GM12801 (cell line): ENCODE results near the gene B3GNT9.

Source experiments
- TF ChIP-seq, protein P1 (sequence below): IDR thresholded peaks from one replicate; pipeline ENCODE4 v1.5.1; 2011; ENCODE audit warnings: control low read depth; ENCODE audit not compliant: insufficient read length; ENCODE audit errors: extremely low read depth

B3GNT9 gene

DNA sequence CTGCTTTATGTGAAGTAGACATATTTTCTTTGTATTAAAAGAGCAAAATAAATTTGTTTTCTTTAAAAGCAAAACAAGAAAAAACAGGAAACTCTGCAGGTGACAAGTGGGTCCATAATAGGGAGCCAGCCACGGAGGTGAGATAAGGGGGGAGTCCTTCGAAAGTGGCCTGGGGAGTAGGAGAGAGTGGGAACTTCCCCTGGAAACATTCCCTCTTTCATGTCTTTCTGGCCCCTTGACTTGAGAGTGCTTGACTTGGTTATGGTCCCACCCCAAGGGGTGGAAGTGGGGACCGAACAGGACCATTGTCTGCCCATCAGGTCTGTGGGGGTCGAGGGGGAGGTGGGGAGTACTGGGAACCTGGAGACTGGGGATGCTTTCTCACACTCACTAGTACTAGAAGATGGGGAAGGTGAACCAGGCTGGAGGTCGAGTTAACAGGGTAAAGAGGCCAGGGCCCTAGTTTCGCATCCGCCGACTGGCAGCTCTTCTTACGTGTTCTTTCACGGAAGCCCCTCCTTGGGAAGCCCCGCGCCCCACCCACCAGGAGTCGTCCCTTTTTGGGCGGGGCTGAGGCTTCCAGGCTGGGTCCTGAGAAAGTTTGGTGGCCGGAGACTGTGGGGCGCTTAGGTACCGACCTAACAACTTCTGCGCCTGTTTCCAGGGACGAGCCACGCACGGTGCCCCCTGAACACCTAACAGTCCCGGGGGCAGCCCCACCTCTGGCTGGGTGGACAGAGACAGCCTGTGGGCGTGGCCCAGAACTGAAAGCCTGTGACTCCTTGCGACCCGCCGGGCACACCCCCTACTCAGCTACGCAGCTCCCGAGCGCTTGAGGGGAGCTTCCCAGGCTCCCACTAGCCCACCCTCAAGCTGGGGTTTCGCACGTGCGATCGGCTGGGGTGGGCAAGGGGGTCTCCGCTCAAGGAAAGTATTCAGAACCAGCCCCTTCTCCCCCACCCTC, 8.1 kb upstream of the B3GNT9 start:
- TF ChIP-seq, protein P1, sequence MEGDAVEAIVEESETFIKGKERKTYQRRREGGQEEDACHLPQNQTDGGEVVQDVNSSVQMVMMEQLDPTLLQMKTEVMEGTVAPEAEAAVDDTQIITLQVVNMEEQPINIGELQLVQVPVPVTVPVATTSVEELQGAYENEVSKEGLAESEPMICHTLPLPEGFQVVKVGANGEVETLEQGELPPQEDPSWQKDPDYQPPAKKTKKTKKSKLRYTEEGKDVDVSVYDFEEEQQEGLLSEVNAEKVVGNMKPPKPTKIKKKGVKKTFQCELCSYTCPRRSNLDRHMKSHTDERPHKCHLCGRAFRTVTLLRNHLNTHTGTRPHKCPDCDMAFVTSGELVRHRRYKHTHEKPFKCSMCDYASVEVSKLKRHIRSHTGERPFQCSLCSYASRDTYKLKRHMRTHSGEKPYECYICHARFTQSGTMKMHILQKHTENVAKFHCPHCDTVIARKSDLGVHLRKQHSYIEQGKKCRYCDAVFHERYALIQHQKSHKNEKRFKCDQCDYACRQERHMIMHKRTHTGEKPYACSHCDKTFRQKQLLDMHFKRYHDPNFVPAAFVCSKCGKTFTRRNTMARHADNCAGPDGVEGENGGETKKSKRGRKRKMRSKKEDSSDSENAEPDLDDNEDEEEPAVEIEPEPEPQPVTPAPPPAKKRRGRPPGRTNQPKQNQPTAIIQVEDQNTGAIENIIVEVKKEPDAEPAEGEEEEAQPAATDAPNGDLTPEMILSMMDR: no peak

DNA sequence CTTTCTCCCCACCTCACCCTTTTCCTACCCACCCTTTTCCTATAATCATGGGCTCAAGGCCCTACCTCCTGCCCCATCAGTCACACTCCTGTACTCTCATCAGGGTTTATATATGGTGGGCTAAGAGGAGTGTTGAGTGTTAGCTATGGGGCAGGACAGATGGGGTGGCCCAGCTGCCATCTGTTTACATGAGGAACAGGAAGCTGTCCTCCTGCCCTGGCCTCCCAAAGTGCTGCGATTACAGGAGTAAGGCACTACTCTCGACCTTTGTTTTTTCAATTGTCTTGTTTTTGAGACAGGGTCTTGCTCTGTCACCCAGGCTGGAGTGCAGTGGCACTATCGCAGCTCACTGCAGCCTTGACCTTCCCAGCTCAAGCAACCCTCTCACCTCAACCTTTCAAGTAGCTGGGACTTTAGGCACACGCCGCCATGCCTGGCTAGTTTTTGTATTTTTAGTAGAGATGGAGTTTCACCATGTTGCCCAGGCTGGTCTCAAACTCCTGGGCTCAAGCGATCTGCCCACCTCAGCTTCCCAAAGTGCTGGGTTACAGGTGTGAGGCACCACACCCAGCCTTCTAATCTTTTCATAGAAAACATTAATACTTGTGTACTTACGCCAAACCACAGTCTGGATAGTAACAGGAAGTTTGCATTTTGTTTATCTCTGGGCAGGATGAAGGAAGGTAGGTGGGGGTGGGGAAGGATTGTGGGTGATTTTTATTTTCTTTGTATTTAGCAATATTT, 7.3 kb upstream of the B3GNT9 start:
- TF ChIP-seq, protein P1: no peak

DNA sequence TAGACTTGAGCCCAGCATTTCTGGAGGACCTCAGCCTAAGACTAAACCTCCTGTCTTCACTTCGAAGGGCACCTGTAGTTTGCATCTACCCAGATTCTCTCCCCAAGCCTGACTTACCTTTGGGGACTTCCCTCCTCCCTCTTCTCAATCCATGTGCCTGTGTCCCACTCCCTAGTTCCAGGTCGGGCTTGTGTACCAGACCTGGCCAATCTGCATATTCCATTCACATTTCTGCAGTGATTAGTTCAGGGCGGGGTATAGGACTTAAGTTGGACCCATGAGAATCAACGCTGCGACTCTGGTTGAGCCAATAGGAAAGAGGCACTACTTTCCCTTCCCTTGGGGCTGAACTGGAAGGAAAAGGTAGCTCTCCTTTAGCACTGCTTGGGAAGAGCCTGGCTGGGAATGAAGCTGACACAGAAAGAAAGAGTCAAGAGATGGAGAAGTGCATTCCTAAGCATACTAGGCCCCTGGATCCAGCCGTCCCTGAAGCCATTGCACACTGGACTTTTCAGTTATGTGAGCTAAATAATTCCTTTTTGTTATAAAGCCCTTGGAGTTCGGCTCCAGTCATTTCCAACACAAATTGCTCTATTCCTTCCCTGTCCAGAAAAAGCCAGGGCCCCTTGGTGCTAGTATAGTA, 6.4 kb upstream of the B3GNT9 start:
- TF ChIP-seq, protein P1: no peak

DNA sequence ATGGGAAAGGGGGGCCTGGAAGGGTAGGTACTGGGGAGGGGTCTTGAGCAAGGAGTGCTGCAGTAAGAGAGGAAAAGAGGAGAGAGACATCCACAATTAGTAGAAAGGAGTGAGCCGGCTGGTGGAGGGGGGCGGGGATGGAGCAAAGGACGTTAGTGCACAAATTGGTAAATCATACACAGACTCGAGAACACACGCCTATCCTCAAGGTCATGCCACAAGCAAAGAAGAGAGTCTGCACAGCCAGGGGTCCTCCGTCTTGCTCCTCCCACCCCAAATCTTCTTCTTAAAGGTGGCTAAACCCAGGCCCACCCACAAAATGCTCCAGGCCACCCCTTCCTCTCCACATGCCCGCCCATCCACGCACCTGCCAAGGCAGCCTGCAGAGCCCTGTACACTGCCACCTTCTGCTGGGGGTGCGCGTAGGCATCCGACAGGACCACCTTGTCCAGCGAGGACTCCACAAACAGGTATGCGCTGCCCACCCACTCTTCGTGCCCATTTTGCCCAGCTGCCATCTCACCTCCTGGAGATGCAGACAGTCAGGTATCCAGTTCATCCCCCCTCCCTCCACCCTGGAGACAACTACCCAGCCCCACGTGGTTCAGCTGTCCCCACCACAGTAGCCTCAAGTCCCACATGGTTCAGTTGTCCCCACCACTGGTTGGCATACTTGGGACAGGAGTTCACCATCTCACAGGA, 5.5 kb upstream of the B3GNT9 start:
- TF ChIP-seq, protein P1: no peak

DNA sequence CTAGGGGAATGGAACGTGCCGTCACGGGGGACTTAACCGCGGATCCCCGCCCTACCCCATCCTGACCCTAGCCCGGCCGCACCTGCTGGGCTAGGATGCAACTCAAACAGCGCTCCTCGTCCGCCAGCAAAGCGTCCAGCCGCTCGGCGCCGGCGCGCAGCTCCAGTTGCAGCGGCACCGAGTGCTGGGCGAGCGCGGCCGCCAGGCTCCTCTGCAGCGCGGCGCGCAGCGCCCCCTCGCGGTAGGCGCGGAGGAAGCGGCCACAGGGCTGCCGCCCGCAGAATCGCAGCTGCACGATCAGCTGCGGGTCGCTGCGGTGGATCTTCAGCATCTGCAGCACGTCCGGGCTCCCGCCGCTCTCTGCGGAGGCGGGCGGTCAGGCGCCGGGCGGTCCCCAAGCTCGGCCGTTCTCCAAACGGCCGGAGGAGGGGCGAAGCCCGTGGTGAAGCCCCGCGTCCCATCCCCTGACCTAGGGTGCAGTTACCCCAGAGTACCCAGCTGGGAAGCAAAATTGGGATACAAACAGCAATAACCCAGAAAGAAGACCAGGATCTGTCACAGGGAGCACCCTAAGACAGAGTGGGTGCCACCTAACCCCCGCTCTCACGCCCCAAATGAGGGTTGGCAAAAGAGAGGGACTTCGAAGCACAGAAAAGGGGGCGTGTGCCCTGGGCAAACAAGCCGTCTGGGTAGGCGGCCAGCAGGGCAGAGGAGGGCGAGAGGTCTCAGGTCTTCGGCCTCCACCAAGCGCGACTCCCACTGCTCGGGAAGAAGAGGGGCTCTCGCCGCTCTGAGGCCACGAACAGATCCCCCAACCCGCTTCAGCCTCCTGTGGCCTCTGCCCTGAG, 4.7 kb upstream of the B3GNT9 start:
- TF ChIP-seq, protein P1: no peak

DNA sequence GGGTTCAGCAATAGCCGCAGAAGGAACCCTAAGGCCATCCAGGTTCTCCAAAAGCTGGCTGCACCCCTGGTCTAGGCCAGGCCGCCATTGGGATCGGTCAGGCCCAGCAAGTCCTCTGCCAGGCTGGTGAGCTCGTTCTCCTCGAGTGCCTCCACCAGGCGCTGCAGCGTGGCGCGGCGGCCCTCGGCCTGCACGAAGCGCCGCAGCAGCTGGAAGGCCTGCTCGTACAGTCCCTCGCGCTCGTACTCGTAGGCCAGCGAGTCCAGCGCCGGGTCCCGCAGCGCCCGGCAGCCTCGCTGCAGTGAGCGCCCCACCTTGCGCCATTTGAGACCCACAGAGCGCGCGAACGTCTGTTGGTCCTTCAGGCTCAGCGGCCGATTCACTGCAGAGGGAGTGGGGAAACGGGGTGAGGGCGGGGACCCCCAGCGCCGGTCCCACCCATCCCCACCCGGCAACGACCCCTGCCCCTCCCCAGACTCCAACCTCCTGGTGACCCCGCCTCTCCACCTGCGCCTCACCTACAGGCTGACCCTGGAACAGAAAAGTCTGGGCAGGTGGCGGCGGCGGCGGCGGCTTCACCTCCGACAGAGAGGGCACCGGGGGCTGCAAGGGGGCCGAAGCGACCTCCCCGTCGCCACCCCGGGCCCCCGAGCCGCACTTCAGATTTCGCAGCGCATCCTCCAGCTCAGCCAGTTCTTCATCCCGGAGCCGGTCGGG, 3.9 kb upstream of the B3GNT9 start:
- TF ChIP-seq, protein P1: no peak
